HL-60/S4 treated with retinoic acid at 250 ng/mL for 4 days and 3 days (cell line): Measurements from ENCODE around the gene AHCYL2.

Experiments
- in situ Hi-C: fragments of 300-500 bp; cut with MboI; formaldehyde crosslinking; loops from 2 replicates; pipeline ENCODE4 v1.7.0; 2022; ENCODE audit warnings: low sequenced_read_pairs

Gene AHCYL2

GRCh38 chr7:129375141-129375938 is 150.5 kb downstream of the AHCYL2 start:
- in situ Hi-C loops = no loop called here

DNA sequence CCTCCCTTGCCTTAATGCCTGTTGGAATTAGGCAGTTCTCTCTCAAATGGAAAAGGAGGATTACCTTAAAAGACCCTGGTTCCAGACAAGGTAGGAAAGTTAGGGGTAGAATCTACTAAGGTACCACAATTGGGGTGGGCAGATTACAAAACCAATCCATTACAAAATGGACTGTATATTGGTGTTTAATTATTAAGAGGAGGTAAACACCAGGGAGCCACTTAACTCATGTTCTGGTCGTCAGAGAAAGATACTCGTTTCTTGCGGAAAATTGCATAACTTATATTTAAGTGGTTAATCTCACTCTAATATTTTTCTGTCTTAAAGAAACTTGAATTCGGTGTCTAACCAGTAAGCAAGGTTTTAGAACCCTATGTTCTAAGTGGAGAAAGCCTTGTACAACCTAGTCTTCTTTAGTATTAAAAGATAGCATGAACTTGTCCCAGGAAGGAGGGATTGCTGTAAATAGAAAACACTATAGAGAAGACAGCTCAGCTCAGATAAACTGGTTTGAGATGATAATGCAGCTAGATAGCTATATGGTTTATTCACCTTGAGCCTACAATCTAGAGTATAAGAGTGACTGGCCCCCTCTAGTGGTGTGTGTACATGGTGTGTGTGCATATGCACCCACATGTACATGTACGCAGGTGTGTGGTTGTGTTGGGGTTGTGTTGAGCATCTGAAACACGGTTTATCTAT is 151.4 kb downstream of the AHCYL2 start:
- in situ Hi-C loops = no loop called here

GRCh38 chr7:129376778-129377700 is 152.2 kb downstream of the AHCYL2 start:
- in situ Hi-C loops = no loop called here

DNA sequence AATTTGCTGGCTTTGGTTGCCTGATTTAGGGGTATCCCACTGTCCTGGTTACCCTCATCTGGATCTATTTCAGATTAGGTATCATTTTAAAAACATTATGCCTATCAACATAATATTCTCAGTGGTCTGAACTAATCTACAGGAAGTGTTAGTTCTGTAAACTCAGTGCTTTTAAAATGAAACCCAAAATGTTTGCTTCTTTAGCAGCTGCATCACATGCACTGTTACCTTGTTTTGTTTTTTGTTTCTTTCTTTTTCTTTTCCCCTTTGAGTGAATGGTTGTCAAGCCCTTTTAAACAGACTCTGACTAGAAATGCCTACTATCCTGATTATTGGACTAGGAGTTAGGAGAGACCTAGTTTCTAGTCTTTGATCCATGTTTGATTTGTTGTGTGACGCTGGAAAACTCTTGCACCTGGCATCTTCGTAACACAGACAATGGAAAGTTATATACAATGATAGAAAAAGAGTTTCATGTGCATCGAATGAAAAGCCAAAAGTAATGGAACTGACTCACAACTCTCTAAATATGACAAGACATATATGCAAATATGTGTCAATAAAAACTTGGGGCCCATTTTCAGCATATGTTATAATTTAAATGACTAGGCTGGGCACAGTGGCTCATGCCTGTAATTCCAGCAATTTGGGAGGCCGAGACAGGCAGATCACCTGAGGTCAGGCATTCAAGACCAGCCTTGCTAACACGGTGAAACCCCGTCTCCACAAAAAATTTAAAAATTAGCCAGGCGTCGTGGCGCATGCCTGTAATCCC is 157.1 kb downstream of the AHCYL2 start:
- in situ Hi-C loops = no loop called here

DNA sequence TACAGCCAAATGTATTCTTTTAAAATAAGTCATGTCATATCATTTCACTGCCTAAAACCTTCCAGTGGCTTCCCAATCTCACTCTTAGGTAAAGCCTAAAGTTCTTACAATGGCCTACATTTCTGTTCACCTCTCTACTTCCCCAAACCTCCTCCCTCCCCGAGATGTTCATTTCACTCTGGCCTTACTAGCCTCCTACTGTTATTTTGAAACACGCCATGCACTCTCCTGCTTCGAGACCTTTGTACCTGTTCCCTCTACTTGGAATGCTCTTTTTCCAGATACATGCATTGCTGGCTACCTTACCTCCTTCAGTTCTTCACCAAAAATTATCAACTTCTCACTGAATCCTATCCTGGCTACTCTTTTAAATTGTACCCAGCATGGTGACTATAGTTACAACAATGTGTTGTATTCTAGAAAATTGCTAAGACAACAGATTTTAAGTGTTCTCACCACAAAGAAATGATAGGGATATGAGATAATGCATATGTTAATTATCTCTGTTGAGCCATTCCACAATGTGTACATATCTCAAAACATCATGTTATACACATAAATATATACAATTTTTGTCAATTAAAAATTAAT is 158.8 kb downstream of the AHCYL2 start:
- in situ Hi-C loops = no loop called here

DNA sequence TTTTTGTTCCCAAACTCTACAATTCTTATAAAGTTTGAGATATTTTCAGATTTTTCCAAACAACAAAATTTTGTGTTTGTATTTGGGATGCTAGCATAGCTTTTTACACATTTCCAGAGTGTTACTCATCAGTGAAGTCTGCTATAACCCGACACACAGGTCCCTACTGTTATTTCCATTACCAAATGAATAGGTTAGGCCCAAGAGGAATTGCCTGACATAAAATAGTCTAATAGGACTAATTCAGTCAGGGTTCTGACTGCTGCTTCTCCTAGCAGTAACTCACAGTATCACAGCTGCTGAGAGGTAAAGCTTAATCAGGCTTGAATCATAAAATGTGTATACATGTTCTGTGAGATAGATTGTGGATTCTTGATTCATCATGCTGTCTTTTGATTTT is 160.3 kb downstream of the AHCYL2 start:
- in situ Hi-C loops = no loop called here

DNA sequence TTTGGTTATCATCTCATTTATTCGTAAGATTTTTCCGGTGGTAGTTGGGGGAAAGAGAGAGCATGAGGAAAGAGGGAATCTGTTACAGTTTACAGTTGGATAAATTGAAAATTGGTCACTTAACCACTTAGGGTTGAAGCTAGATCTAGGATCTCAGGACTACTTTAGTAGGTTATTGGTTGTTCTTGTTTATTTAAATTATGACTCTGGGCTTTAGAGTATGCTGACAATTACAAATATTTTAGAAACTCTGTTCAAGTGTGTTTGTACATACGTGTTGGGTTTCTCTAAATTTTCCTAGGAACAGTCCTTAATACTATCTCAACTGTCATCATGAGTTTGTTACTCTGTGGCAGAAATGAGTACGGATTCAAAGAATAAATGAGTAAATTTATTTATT is 160.8 kb downstream of the AHCYL2 start:
- in situ Hi-C loops = no loop called here

DNA sequence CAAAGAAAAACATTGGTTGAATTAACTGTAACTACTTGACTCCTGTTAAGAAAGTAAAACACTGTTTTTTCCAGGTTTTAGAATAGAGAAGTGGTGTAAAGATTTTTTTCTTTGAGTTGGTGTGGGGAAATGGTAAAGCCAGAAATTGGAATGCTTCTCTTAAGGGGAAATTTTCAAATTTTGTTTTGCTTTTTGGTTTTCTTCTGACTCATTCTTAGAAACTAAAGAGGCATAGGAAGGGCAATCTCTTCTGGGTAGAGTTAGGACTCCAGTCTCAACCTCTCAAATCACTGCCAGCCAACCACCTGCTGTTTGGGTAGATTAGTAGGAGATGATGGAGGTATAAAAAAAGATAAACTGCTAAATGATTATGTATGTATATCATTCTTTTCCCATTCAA is 161.7 kb downstream of the AHCYL2 start:
- in situ Hi-C loops = no loop called here

DNA sequence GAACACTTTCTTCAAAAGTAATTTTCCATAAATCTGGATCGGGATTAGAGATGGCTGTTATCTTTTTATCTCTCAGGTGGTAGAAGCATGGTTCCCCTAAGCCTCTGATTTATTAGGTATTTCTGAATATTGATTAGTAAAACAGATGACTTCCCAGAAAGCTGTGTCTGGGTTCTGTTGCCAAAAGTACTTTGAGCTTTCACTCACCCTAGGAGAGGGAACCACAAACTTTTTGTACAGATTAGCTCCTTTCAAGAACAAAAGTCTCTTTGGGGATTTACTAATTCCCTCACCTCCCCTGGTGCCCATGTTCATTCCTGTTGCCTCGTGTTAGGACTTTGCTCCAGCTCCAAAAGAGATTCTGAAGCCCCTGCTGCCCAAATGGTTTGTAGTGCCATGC is 162.7 kb downstream of the AHCYL2 start:
- in situ Hi-C loops = no loop called here

DNA sequence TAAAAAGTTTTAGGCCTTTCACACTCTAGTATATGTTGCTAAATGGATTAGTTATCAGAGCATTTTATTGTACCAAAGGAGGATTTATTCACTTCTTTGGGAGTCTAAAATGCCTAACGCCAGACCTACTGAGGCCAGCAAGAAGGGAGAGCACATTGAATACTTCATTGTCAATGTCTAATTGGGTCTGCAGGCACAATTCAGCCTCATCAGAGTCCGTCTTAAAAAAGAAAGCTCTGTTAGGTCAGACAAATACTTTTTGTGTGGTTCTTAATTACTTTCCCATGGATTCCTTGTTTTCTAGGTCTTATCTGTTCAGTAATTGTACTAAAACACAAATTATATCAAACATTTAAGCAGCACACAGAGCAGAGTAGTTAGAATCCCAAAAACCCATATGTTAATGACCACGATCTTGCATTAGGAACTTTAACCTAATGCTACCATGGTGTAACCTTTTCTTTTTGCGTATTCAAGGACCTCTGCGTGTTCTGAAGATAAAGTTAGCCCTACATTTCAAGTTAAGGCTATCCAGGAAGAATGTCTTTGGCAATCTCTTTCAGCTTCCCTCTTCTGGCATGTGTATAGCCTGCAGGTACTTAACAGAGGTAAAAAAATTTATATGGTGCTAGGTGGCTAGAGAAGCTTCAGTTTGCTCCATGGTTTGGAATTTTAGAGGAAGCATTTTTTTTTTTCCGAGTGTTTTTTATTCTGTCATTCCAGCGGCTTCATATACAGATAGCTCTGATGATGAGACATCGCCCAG is 163.7 kb downstream of the AHCYL2 start:
- in situ Hi-C loops = no loop called here

GRCh38 chr7:129389829-129390228 is 165.0 kb downstream of the AHCYL2 start:
- in situ Hi-C loops = no loop called here

DNA sequence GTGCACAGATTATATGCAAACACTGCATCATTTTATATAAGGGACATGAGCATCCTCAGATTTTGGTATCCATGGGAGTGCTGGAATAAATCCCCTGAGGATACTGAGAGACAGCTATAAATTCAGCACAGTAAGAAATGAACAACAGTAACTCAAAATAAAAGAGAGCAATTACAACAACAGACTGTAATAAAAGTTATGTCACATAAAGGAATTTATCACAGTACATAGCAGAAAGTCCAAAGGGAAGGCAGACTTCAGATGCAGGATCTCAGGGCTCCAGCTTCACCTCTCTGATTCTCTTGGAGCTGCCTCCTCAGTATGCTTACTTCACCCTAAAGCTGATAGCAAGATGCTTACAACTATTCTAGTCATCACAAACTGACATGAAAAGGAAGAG is 165.5 kb downstream of the AHCYL2 start:
- in situ Hi-C loops = no loop called here

DNA sequence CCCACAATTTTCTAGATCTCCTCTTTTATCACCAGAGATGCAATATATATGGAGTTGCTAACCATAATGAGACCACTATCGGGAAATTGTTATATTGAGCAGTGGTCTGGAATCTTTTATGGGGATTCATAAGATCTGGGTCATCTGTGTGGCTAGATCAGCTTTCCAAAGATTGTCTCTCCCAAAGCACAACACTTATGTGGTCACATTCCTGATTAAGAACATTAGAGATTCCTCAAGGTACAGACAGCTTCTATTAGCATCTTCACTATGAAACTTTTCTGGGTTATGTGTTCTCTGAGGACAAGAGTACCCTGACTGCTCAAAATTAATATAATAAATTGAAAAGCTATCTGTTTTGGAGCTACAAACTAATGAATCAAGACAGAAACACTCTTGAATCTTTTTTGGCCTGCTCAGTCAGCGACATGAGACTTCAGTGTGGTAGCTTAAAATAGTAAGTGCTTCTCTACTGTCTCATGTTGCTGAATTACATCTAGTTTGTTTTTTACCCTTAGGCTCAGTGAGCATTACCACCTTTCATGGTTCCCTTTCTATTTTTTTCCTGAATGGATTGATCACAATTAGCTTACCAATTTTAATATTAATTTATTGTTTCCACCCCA is 166.8 kb downstream of the AHCYL2 start:
- in situ Hi-C loops = no loop called here

GRCh38 chr7:129393255-129393654 is 168.4 kb downstream of the AHCYL2 start:
- in situ Hi-C loops = no loop called here

- in situ Hi-C loops = no loop called here
Observed at GRCh38 chr7:129394101-129394500, 169.3 kb downstream of the AHCYL2 start.

GRCh38 chr7:129394982-129395914 is 170.4 kb downstream of the AHCYL2 start:
- in situ Hi-C loops = no loop called here

- in situ Hi-C loops = no loop called here
Observed at GRCh38 chr7:129401228-129401966, 176.6 kb downstream of the AHCYL2 start.
